NCI-H1048 (cell line): ENCODE measurements around the gene C2orf80.
"Not testable (repeated sequence)": the region's sequence is repeated elsewhere in the genome, so short reads cannot be mapped to it uniquely, and the experiment has no call there.

Experiments used
- DNase-seq: peaks from one replicate; lab custom pipeline; 2025; lab: John Stamatoyannopoulos, UW

Gene C2orf80

DNA sequence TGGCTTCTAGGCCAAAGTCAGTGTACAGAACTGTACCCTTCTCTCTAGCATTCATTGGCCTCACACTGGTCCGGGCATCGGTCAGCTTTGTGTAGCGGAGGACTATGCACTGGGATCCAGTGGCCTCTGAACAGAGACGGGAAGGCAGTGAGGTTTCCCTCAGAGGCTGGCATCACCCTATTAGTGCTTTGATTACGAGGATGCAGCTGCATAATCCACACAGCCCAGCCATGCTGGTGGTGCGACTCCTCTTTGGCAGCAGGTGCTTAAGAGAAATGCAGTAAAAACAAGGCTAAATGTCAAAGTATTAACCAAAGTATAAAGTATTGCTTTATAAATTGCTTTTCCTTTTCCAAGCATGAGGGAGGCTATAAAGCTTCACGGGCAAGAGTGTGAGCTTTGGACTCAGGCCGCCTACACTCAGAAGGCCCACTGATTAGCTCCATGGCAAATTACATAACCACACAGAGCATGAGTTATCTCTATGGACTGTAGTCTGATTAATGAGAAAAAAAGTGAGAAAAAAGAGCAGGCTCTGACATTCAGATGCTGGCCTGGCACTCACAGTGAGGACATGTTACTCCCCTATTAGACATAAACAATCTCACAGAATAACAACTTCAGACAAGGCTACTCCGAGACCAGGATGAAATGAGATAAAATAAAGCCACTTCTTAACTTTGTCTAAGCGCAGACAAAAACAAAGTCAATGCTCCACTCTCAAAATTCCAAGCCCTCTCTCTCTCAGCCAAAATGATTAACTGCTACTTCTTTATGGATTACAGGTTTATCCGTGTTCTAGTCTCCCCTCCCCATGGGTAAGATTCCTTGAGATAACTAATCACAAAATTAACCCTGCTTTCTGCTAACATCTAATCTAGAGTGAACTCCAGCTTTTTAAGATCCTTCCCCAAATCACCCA lies 53.8 kb downstream of the C2orf80 start:
- no peak for DNase-seq

DNA sequence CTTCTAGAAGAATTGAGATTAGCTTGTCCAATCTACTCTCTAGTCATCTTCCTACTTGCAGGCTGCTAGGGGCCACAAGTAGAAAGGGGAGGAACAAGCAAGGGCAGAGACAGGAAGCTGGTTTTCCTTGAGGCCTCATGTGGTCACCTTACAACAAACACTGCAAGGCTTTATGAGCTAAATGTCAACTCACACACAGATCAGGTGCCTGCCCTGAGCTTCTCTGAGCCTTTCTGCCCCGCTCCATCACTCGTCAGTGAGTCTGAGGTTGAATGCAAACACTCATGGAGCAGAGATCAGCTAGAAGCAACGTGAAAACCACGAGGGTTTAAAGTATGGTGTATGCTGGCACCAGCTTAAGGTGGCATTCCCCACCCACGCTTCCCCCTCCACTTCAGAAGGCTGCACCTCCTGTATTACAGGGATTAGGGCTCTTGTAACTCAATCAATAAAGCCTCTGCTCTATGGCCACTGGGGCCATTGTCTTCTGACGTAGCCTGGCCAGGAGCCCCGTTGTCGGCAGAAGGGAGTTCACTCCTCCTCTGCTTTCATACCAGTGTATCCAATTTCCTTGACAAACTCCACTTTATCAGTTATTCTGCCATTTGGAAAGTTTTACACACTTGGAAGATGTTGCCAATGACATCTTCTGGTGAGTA lies 54.8 kb downstream of the C2orf80 start:
- DNase-seq = no peak

DNA sequence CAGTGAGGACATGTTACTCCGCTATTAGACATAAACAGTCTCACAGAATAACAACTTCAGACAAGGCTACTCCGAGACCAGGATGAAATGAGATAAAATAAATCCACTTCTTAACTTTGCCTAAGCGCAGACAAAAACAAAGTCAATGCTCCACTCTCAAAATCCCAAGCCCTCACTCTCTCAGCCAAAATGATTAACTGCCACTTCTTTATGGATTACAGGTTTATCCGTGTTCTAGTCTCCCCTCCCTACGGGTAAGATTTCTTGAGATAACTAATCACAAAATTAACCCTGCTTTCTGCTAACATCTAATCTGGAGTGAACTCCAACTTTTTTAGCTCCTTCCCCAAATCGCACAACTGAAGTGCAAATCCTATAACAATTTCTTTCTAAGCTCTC lies 59.1 kb downstream of the C2orf80 start:
- no peak for DNase-seq

DNA sequence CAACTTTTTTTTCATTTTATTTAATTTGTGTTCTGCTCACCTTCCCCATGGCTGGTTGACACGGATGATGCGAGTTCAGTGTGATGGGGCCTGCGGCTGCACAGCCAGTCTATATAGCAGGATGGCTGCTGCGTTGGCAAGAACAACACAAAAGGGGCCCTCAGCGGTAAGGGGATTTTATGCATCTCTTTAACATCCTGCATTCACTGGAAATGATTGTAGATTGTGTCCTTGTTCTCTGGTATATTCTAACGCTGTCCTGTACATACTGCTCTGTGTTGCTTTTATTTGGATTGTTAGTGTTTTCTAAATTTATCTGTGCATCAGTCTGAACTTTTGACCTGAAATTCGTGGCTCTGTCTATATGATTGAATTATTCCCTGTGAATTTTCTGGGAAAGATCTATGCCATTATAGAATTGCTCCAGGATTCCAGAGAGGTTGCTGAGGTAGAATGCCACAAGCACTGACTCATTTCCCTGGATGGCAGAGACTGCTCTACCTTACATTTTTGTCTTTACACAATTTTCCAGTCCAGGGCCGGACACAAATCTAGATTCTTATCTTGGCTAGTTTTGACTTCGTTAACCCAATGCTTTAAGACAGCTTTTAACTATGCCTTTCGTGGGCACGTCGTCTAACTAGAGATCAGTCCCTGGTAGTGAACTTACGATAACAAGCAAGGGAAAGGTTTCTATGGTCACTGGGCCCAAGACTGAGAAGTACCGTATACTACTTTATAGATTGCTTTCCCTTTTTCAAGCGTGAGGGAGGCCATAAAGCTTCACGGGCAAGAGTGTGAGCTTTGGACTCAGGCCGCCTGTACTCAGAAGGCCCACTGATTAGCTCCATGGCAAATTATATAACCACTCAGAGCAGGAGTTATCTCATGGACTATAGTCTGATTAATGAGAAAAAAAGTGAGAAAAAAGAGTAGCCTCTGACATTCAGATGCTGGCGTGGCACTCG lies 59.8 kb downstream of the C2orf80 start, which contains the start of gene CRYGC:
Gene CRYGC, minus strand, starts transcription at position 85 of the 968 bp plus-strand sequence. Its CDS starts 36 bp downstream, at position 49.
- DNase-seq = no peak

DNA sequence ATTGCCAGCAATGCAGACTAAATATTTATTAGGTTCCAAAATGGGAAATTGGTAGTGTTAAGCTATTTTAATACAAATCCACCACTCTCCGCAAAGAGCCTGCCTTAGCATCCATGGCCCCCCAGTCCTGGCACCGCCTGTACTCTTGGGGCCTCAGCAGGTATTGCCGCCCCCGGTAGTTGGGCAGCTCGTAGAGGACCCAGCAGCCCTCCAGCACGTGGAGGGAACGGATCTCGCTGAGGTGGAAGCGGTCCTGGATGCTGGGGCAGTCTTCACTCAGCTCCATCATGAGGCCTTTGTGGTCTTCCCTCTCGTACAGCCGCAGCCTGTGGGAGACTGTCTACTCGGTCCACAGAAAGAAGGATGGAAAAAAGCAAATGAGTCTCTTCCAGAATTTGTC lies 61.7 kb downstream of the C2orf80 start:
- DNase-seq = no peak

DNA sequence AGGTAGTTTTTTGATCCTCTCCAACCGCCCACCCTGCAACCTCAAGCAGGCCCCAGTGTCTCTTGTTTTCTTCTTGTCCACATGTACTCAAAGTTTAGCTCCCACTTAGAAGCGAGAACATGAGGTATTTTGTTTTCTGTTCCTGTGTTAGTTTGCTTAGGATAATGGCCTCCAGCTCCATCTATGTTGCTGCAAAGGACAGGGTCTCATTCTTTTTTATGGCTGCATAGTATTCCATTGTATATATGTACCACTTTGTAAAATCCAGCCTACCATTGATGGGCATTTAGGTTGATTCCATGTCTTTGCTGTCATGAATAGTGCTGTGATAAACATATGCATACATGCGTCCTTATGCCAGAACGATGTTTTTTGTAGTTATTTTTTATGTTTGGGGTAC lies 62.7 kb downstream of the C2orf80 start:
- DNase-seq = no peak

DNA sequence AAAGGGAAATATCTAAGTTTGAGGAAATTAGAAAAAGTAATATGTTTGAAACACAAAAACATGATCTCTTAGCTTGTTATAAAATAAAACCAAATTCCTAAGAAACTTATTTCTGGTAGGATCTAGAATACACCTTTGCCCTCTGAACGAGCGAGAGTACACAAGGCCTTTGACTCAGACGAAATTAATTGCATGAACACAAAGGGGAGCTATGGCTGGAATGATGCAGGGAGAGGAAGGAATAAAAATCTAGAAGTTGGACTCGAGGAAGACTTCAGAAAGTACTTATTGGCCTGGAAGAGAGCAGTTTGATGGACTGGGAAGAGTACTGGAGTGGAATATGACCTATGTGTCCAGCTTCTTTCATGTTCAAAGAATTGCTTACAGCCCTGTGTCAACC lies 64.6 kb downstream of the C2orf80 start:
- DNase-seq = no peak

DNA sequence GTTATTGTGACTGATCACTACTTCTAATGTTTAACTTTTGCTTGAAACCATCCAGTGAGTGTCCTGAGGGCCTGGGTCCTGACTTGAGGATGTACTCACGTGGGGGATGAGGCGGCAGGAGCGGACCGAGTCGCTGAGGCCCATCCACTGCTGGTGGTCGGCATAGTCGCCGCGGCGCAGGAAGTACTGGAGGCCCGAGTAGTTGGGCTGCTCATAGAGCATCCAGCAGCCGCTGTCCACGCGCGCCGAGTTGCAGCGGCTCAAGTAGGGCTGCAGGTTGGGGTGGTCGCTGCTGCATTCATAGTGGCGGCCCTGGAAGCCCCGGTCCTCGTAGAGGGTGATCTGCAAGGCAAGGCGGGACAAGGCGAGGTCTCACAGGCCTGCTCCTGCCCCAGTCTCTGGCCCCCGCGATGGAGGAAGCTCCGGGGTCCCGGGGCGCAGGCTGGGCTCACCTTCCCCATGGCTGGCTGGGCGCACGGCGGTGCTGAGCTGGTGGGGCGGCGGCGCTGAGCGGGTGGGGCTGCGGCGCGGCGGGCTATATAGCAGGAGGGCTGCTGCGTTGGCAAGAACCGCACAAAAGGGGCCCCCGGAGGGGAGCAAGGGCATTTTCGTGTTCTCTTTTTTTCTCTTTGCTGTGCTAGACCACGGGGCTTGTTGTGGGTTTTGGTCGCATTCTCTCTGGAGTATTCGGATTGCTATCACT lies 65.7 kb downstream of the C2orf80 start, which contains the start of gene CRYGD:
Gene CRYGD, minus strand, starts transcription at position 512 of the 703 bp plus-strand sequence. Its CDS starts 51 bp downstream, at position 461.
- not testable (repeated sequence) for DNase-seq

DNA sequence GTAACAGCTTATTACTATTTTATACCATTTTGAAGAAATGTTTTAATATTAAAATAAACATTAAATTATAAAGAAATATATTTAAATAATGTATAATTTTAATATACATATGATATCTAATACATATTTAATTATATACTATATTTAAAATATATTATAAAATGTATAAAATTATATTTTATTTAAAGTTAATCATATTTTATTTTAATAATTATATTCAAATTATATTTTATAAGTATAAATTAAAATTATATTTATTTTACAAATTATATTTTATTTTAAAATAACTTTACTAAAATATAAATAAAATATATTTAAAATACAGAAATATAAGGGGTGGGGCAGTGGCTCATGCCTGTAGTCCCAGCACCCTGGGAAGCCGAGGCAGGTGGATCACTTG lies 67.6 kb downstream of the C2orf80 start:
- DNase-seq = no peak

DNA sequence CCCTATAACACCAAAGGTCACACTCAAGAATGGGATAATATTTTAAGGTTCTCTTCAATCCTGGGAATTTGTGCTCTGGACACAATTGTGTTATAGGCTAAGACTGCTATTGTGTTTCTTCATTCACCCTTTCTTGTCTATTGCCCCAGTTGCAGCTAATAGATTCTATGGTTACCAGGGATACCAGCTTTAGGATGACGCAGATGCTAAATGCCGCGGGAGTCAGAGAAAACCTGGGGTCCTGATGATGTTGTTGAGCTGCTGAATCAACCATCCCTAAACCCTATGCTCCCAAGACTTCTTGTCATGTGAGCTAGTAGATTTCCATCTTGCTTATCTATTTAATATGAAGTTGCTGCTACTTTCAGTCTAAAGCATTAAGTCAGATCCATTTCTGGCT lies 70.9 kb downstream of the C2orf80 start:
- DNase-seq = no peak

DNA sequence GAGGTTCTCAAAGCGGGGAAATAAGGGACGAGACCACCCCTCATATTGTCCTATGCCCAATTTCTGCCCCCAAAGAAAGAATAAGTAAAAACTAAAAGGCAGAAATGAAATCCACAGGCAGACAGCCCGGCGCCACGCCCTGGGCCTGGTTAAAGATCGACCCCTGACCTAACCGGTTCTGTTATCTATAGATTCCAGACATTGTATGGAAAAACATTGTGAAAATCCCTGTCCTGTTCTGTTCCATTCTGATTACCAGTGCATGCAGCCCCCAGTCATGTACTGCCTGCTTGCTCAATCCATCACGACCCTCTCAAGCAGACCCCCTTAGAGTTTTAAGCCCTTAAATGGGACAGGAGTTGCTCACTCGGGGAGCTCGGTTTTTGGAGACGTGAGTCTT lies 72.4 kb downstream of the C2orf80 start:
- DNase-seq = not testable (repeated sequence)
